OCI-LY7 (cell line): Measurements from ENCODE around the gene TBPL2. TPM values are rescaled to one million over a fixed set of nuclear protein-coding genes. Genes with fewer than 3 reads are reported as not detected.

Experiments
- BruUV-seq: library from RNA; stranded (reverse); fragments of 400-500 nt; replicated peaks from 2 replicates; lab custom pipeline; 2021; lab: Mats Ljungman, UMichigan
- CTCF ChIA-PET: fragments of 300-600 bp; sonication (Branson Sonifier 250); formaldehyde crosslinking; loops from one replicate; lab custom pipeline; 2022; ENCODE audit warnings: antibody characterized with exemption; ENCODE audit not compliant: unreplicated experiment; lab: Charles Lee
- POLR2A ChIA-PET: fragments of 300-600 bp; sonication (Branson Sonifier 250); formaldehyde crosslinking; loops from one replicate; lab custom pipeline; 2022; ENCODE audit warnings: antibody characterized with exemption; lab: Charles Lee
- DNase-seq: peaks from one replicate; pipeline ENCODE4 v3.0.0-alpha.2; 2015; ENCODE audit warnings: low spot score
- H2AFZ ChIP-seq: fragments of 200-600 bp; sonication (generic), shearing (Covaris generic); 2 replicates; pipeline ENCODE4 v1.6.1; 2014; ENCODE audit warnings: mild to moderate bottlenecking, antibody characterized with exemption, low read length, moderate library complexity
- H3K27ac ChIP-seq: fragments of 200-600 bp; sonication (generic); 2 replicates; pipeline ENCODE4 v1.5.1; 2014; ENCODE audit warnings: mixed run types, low read depth, mild to moderate bottlenecking, moderate library complexity, low read length, inconsistent platforms; ENCODE audit not compliant: poor library complexity, severe bottlenecking
- H3K36me3 ChIP-seq: fragments of 200-600 bp; sonication (generic); 2 replicates; pipeline ENCODE4 v1.6.1; 2014; ENCODE audit warnings: mild to moderate bottlenecking, antibody characterized with exemption, low read length, moderate library complexity, mixed read lengths; ENCODE audit not compliant: insufficient read depth
- H3K4me1 ChIP-seq: fragments of 200-600 bp; sonication (generic); 2 replicates; pipeline ENCODE4 v1.5.1; 2014; ENCODE audit warnings: mild to moderate bottlenecking, low read length; ENCODE audit not compliant: insufficient read depth, poor library complexity, severe bottlenecking
- H3K4me2 ChIP-seq: fragments of 200-600 bp; sonication (generic); 2 replicates; pipeline ENCODE4 v1.6.1; 2014; ENCODE audit warnings: mild to moderate bottlenecking, low read length
- H3K4me3 ChIP-seq: fragments of 200-600 bp; sonication (generic); 2 replicates; pipeline ENCODE4 v1.5.1; 2014; ENCODE audit warnings: mild to moderate bottlenecking, low read depth, low read length; ENCODE audit not compliant: poor library complexity, severe bottlenecking
- H3K79me2 ChIP-seq: fragments of 200-600 bp; sonication (generic); 2 replicates; pipeline ENCODE4 v1.6.1; 2016; ENCODE audit warnings: low read depth, mild to moderate bottlenecking, low read length, moderate library complexity, mixed read lengths; ENCODE audit not compliant: insufficient read depth
- H3K9me2 ChIP-seq: fragments of 200-600 bp; sonication (generic); 2 replicates; pipeline ENCODE4 v1.6.1; 2016; ENCODE audit warnings: mild to moderate bottlenecking, low read length, mixed read lengths; ENCODE audit not compliant: insufficient read depth
- H3K9me3 ChIP-seq: fragments of 200-600 bp; sonication (generic); 2 replicates; pipeline ENCODE4 v1.6.1; 2014; ENCODE audit warnings: mild to moderate bottlenecking, mixed run types, low read length, mixed read lengths
- H4K20me1 ChIP-seq: fragments of 200-600 bp; sonication (generic); 2 replicates; pipeline ENCODE4 v1.6.1; 2014; ENCODE audit warnings: mild to moderate bottlenecking, antibody characterized with exemption, low read length, moderate library complexity, mixed read lengths; ENCODE audit not compliant: insufficient read depth
- CTCF ChIP-seq: fragments of 200-600 bp; sonication (generic); conservative IDR thresholded peaks from 2 replicates; pipeline ENCODE4 v1.5.1; 2014; ENCODE audit warnings: mild to moderate bottlenecking, antibody characterized with exemption, low read length, moderate library complexity, mixed read lengths
- EZH2phosphoT487 ChIP-seq: fragments of 200-600 bp; sonication (generic); IDR thresholded peaks from 2 replicates; pipeline ENCODE4 v1.6.1; 2018; ENCODE audit warnings: low read depth, borderline replicate concordance, mild to moderate bottlenecking, mixed run types, antibody characterized with exemption, low read length, moderate library complexity, mixed read lengths
- intact Hi-C: fragments of 100-400 bp; cut with micrococcal nuclease; formaldehyde crosslinking; loops from one replicate; pipeline ENCODE4 v1.10.0; 2022; ENCODE audit not compliant: unreplicated experiment
- total RNA-seq, 2 experiments: library from RNA; depleted of rRNA in 1 of 2; stranded (reverse); fragments of >200 nt in 1 of 2; shearing (Covaris generic) in 1 of 2; gene quantifications; 2 replicates each; pipeline ENCODE4 v1.2.3, GENCODE V29; 2014 to 2022

The TBPL2 gene
- total RNA-seq, 2 experiments from 2014 or later: not detected

- CTCF ChIA-PET: no interaction called here
- no peak overlapping the region for H3K27ac ChIP-seq
- no peak overlapping the region for H3K4me3 ChIP-seq
- POLR2A ChIA-PET: interaction anchor here (0.6 to 1.4 kb wide), 3 partner anchors 10 to 17 kb away, joined by 3 to 5 read pairs (median 3); no protein-coding TSS in a partner anchor
- no peaks in the 10 kb centered on the region for H3K79me2 ChIP-seq
- no peak overlapping the region for H2AFZ ChIP-seq
- DNase-seq: peak; percentile 5
- TF ChIP-seq CTCF (no peak), EZH2phosphoT487 (no peak)
- H3K4me2 ChIP-seq: no peak overlapping the region
- H3K9me3 ChIP-seq: no peaks in the 10 kb centered on the region
- intact Hi-C loops: no loop called here
- H3K4me1 ChIP-seq: no peaks in the 10 kb centered on the region
- BruUV-seq: no TSS peak
- no peaks in the 10 kb centered on the region for H4K20me1 ChIP-seq
- no peaks in the 10 kb centered on the region for H3K9me2 ChIP-seq
- H3K36me3 ChIP-seq: peaks cover 16% of the 10 kb centered on the region
These were observed 66.4 kb downstream of the TBPL2 start for GRCh38 chr14:55373784-55374705.

- Histone ChIP-seq H3K79me2 (no peaks in the 10 kb centered on the region), H3K9me3 (no peaks in the 10 kb centered on the region), H3K4me1 (no peaks in the 10 kb centered on the region), H3K27ac (no peak overlapping the region), H3K9me2 (no peaks in the 10 kb centered on the region), H3K4me3 (no peak overlapping the region), H3K4me2 (no peak overlapping the region), H4K20me1 (no peaks in the 10 kb centered on the region), H2AFZ (no peak overlapping the region), H3K36me3 (peaks cover 23% of the 10 kb centered on the region)
- intact Hi-C loops: no loop called here
- BruUV-seq: no TSS peak
- TF ChIP-seq EZH2phosphoT487 (no peak), CTCF (no peak)
- CTCF ChIA-PET: no interaction called here
- POLR2A ChIA-PET: interaction anchor here (1.1 kb wide), 1 partner anchor 8 kb away, joined by 3 read pairs; no protein-coding TSS in a partner anchor
- no peak for DNase-seq
These were observed 67.6 kb downstream of the TBPL2 start for GRCh38 chr14:55372825-55373224.

GRCh38 chr14:55372423-55372822, 68.0 kb downstream of the TBPL2 start:
- intact Hi-C loops: no loop called here
- no peak for TF ChIP-seq EZH2phosphoT487
- TF ChIP-seq CTCF: no peak

More at GRCh38 chr14:55372423-55372822, 68.0 kb downstream of the TBPL2 start:
- Histone ChIP-seq H3K36me3 (peaks cover 27% of the 10 kb centered on the region), H3K27ac (no peak overlapping the region), H4K20me1 (no peaks in the 10 kb centered on the region), H3K9me3 (no peaks in the 10 kb centered on the region), H3K4me3 (no peak overlapping the region), H3K9me2 (no peaks in the 10 kb centered on the region), H3K4me1 (no peaks in the 10 kb centered on the region), H2AFZ (no peak overlapping the region), H3K79me2 (no peaks in the 10 kb centered on the region), H3K4me2 (no peak overlapping the region)
- ChIA-PET POLR2A (interaction anchor here (1.1 kb wide), 1 partner anchor 8 kb away, joined by 3 read pairs; no protein-coding TSS in a partner anchor), CTCF (no interaction called here)
- BruUV-seq: no TSS peak
- DNase-seq: no peak
